Progenitor cell of endocrine pancreas (in vitro differentiated cells): ENCODE results near the gene NOL4L. TPM values are rescaled to one million over a fixed set of nuclear protein-coding genes. Genes with fewer than 3 reads are reported as not detected.

Experiments
- DNase-seq: peaks from one replicate; pipeline ENCODE4 v3.0.0; 2021; ENCODE audit warnings: low spot score; ENCODE audit not compliant: unreplicated experiment
- H3K27ac Mint-ChIP-seq: 2 replicates; pipeline ENCODE4 v1.8.0; 2021; ENCODE audit warnings: mild to moderate bottlenecking, moderate library complexity, mixed read lengths
- H3K27me3 Mint-ChIP-seq: 2 replicates; pipeline ENCODE4 v1.8.0; 2021; ENCODE audit warnings: mixed read lengths
- H3K36me3 Mint-ChIP-seq: 2 replicates; pipeline ENCODE4 v1.8.0; 2022; ENCODE audit warnings: mixed read lengths; ENCODE audit not compliant: insufficient read depth
- H3K4me1 Mint-ChIP-seq: 2 replicates; pipeline ENCODE4 v1.8.0; 2021; ENCODE audit warnings: low read depth, mixed read lengths
- H3K4me3 Mint-ChIP-seq: 2 replicates; pipeline ENCODE4 v1.8.0; 2021; ENCODE audit warnings: low read depth, mild to moderate bottlenecking, moderate library complexity, mixed read lengths
- H3K9me3 Mint-ChIP-seq: 2 replicates; pipeline ENCODE4 v1.8.0; 2021; ENCODE audit warnings: low read depth, mixed read lengths
- total RNA-seq: library from RNA; stranded (reverse); gene quantifications from 2 replicates; pipeline ENCODE4 v1.2.1, GENCODE V29; 2021
- TF ChIP-seq, protein P1 (sequence below): fragments of 200-600 bp; sonication (generic); IDR thresholded peaks from one replicate; pipeline ENCODE4 v1.5.0; 2021; ENCODE audit warnings: antibody characterized with exemption, mild to moderate bottlenecking; ENCODE audit not compliant: unreplicated experiment

The NOL4L gene
- total RNA-seq, 1 donor from 2014 or later: 90.4 TPM

DNA sequence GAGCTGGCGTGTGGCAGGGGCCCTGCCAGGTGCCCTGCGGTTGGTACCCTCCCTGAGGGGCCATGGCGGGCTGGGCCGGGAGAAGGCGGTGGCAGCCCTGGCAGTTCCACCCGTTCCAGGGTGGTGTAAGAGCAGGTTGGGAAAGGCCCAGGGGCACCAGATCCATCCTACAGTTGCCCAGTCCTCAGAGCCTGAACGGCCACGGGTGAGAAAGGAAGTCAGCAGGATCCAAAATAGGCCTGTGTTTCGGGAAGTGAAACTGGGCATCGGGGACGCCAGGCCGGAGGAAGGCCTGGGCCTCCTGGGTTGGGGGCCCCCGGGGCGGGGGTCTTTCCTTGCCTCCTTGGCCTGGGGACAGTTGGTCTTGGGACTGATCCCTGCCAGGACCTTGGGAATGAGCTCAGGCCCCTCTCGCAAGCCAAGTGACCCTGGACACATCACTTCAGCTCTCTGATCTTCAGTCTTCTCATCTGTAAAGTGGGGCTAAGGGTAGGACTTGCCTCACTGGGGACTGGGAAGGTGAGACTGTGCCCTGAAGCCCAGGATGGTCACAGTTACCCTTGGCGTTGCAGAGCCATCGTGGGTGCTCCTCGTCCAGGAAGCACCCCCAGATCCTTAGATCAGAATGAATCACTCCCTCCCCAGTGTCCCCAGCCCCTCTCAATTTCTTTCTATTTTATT is 18.1 kb upstream of the NOL4L start:
- Mint-ChIP-seq H3K36me3 (no peaks in the 10 kb centered on the region), H3K9me3 (no peaks in the 10 kb centered on the region)

DNA sequence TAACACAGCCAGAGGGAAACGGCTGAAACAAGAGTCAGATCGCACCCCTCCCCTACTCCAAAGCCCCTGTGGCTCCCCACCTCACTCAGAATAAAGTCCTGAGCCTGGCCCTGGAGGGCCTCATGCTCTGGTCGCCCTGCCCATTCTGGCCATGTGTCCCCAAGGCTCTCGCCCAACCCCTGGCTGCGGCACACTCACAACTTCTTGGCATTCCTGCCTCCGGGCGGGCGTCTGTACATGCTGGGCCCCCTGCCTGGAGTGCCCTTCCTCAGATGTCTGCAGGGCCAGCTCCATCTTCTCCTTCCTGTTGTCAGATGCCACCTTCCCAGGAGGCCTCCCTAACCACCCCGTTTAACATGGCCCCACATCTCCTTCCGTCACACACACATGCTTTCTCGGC is 17.1 kb upstream of the NOL4L start:
- no peak for DNase-seq
- Mint-ChIP-seq H3K36me3 (no peaks in the 10 kb centered on the region), H3K27ac (no peak overlapping the region), H3K9me3 (no peaks in the 10 kb centered on the region), H3K4me3 (no peak overlapping the region), H3K4me1 (peaks cover 4% of the 10 kb centered on the region), H3K27me3 (peaks cover 14% of the 10 kb centered on the region)
- TF ChIP-seq, protein P1, sequence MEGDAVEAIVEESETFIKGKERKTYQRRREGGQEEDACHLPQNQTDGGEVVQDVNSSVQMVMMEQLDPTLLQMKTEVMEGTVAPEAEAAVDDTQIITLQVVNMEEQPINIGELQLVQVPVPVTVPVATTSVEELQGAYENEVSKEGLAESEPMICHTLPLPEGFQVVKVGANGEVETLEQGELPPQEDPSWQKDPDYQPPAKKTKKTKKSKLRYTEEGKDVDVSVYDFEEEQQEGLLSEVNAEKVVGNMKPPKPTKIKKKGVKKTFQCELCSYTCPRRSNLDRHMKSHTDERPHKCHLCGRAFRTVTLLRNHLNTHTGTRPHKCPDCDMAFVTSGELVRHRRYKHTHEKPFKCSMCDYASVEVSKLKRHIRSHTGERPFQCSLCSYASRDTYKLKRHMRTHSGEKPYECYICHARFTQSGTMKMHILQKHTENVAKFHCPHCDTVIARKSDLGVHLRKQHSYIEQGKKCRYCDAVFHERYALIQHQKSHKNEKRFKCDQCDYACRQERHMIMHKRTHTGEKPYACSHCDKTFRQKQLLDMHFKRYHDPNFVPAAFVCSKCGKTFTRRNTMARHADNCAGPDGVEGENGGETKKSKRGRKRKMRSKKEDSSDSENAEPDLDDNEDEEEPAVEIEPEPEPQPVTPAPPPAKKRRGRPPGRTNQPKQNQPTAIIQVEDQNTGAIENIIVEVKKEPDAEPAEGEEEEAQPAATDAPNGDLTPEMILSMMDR: no peak

More for the DNA sequence above, 18.1 kb upstream of the NOL4L start:
- TF ChIP-seq, protein P1: no peak
- Mint-ChIP-seq H3K27me3 (peaks cover 15% of the 10 kb centered on the region), H3K27ac (no peak overlapping the region), H3K4me3 (no peak overlapping the region), H3K4me1 (peaks cover 4% of the 10 kb centered on the region)
- no peak for DNase-seq

DNA sequence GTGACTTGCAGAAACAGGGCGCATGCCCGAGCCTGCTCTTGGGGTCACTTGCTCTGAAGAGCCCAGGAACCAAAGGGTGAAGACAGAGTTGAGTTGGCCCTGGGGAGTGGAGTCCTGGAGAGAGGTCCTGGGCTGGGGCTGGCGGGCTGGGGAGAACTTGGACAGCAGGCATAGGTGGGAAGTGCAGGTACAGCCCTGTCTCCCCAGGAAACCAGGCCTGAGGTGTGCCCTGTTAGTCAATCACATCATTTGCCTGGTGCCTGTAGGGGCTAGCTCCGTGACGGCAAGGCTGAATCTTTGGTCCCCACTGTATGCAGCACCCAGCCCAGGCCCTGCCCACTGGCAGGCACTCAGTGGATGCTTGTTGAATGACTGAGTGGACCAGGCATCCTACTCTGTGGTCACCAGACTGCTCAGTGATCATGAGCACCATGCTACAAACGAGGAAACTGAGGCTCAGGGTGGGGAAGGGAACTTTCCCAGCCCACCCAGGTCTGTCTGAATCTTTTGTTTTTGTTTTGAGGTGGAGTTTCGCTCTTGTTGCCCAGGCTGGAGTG is 15.6 kb upstream of the NOL4L start:
- Mint-ChIP-seq H3K27ac (no peak overlapping the region), H3K9me3 (no peaks in the 10 kb centered on the region), H3K27me3 (peaks cover 17% of the 10 kb centered on the region), H3K4me1 (peaks cover 4% of the 10 kb centered on the region), H3K4me3 (no peak overlapping the region), H3K36me3 (no peaks in the 10 kb centered on the region)
- TF ChIP-seq, protein P1: no peak
- no peak for DNase-seq

DNA sequence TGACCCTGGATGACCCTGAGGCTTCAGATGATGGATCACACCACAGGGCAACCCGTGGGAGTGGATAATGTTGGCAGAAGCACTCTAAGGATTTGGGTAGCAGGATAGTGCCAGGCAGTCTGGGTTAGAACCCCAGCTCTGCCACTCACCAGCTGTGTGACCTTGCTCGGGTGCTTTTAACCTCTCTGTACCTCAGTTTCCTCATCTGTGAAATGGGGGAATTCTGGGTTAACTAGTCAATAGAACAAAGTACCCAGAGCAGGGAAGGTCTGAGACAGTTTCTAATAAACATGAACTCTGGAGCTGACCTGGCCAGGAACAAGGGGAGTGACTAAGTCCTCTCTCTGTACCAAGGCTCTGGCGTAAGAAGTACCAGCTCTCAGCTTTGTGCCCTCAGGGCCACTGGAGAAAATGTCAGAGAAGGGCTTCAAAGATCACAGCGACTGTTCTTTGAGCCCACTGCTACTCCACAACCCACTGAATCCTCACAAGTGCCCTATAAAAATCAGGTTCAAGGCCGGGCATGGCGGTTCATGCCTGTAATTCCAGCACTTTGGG is 14.7 kb upstream of the NOL4L start:
- Mint-ChIP-seq H3K4me1 (peaks cover under 1% of the 10 kb centered on the region), H3K27ac (no peak overlapping the region), H3K36me3 (no peaks in the 10 kb centered on the region), H3K27me3 (peaks cover 22% of the 10 kb centered on the region), H3K4me3 (no peak overlapping the region), H3K9me3 (no peaks in the 10 kb centered on the region)
- TF ChIP-seq, protein P1: no peak
- no peak for DNase-seq

DNA sequence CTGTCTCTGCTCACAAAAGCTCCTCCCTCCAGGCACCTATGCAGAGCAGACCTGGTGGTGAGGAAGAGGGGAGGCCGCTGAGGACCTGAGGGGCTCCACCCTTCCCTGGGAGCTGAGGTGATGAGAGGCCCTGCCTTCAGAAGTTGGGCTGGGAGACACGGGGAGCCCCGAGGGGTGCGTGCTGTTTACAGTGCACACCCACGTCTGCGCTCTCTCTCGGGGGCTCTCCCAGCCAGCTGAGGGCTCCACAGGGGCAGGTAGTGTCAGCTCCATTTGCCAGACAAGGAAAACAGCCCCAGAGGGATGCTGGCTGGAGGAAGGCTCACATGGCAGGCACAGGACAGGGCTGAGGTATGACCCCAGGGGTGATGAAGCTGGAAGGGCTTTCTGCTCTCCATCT is 13.5 kb upstream of the NOL4L start:
- Mint-ChIP-seq H3K4me1 (no peaks in the 10 kb centered on the region), H3K9me3 (no peaks in the 10 kb centered on the region), H3K27me3 (peaks cover 25% of the 10 kb centered on the region), H3K36me3 (no peaks in the 10 kb centered on the region), H3K4me3 (no peak overlapping the region), H3K27ac (peak overlapping the region; percentile 38)
- no peak for DNase-seq
- TF ChIP-seq, protein P1: no peak
